AG04449 (cell line): ENCODE data around the gene MRAP2.

Source experiments
- CTCF ChIA-PET: fragments of 350-600 bp; formaldehyde crosslinking; extraction: SDS; loops from one replicate; lab custom pipeline; 2021; ENCODE audit warnings: antibody characterized with exemption; lab: Yijun Ruan, JAX
- POLR2A ChIA-PET: fragments of 400-600, 350-600 bp; formaldehyde crosslinking; extraction: SDS; loops from one replicate; lab custom pipeline; 2020; ENCODE audit warnings: antibody characterized with exemption, inconsistent platforms; lab: Yijun Ruan, JAX
- DNase-seq: peaks from one replicate; pipeline ENCODE4 v3.0.0-alpha.2; 2010; ENCODE audit warnings: low read depth, low spot score
- H3K4me3 ChIP-seq: 2 replicates; pipeline ENCODE4 v1.5.1; 2011; ENCODE audit warnings: low read depth, mild to moderate bottlenecking, control low read depth, low read length
- CTCF ChIP-seq: IDR thresholded peaks from one replicate; pipeline ENCODE4 v1.5.1; 2011; ENCODE audit warnings: mild to moderate bottlenecking, moderate library complexity, low read length, control low read depth, inconsistent platforms; ENCODE audit not compliant: insufficient read depth; ENCODE audit errors: missing control alignments

Gene MRAP2

GRCh38 chr6:84055647-84056046 is 22.1 kb downstream of the MRAP2 start:
- H3K4me3 ChIP-seq, result no peak overlapping the region
- POLR2A ChIA-PET, result no interaction called here
- CTCF ChIA-PET, result no interaction called here
- DNase-seq, result no peak
- no peak for TF ChIP-seq CTCF

- CTCF ChIA-PET, result no interaction called here
- POLR2A ChIA-PET, result no interaction called here
- DNase-seq, result no peak
- no peak overlapping the region for H3K4me3 ChIP-seq
- no peak for TF ChIP-seq CTCF
Observed at GRCh38 chr6:84057908-84058307, 24.3 kb downstream of the MRAP2 start.

- no peak overlapping the region for H3K4me3 ChIP-seq
- DNase-seq, result no peak
- ChIA-PET POLR2A (no interaction called here), CTCF (no interaction called here)
- TF ChIP-seq CTCF, result no peak
Observed at GRCh38 chr6:84059082-84059481, 25.5 kb downstream of the MRAP2 start.

- ChIA-PET POLR2A (no interaction called here), CTCF (no interaction called here)
- DNase-seq, result no peak
- no peak for TF ChIP-seq CTCF
- no peak overlapping the region for H3K4me3 ChIP-seq
Observed at GRCh38 chr6:84061174-84061573, 27.6 kb downstream of the MRAP2 start.

GRCh38 chr6:84061613-84062398 is 28.2 kb downstream of the MRAP2 start:
- no peak for TF ChIP-seq CTCF
- ChIA-PET CTCF (no interaction called here), POLR2A (no interaction called here)
- H3K4me3 ChIP-seq, result no peak overlapping the region
- DNase-seq, result no peak

- no peak overlapping the region for H3K4me3 ChIP-seq
- CTCF ChIA-PET, result no interaction called here
- no peak for TF ChIP-seq CTCF
- DNase-seq, result no peak
- POLR2A ChIA-PET, result no interaction called here
Observed at GRCh38 chr6:84062519-84063154, 29.1 kb downstream of the MRAP2 start.
